ENCODE data around the gene GTF2F1.
"Not testable (repeated sequence)": the region's sequence is repeated elsewhere in the genome, so short reads cannot be mapped to it uniquely, and the experiment has no call there.

The GTF2F1 gene

GRCh38 chr19:6362351-6362801, 30.6 kb downstream of the GTF2F1 start:
- peak overlapping the region; percentile 78 for H3K4me3 ChIP-seq (replicated peaks; ENCODE audit: low read depth, low read length)
- TF ChIP-seq CTCF (IDR thresholded peaks at IDR 0.05; ENCODE audit: low read depth, low read length, missing control alignments): no peak
- no peak for DNase-seq (ENCODE audit: extremely low read depth, low read depth)

- peak overlapping the region; percentile 78 for H3K4me3 ChIP-seq (replicated peaks; ENCODE audit: low read depth, low read length)
- DNase-seq (ENCODE audit: extremely low read depth, low read depth): no peak
- TF ChIP-seq CTCF (IDR thresholded peaks at IDR 0.05; ENCODE audit: low read depth, low read length, missing control alignments): no peak
Observed at GRCh38 chr19:6362027-6362350, 31.0 kb downstream of the GTF2F1 start.

GRCh38 chr19:6360857-6361216, 32.1 kb downstream of the GTF2F1 start:
- peak overlapping the region; percentile 78 for H3K4me3 ChIP-seq (replicated peaks; ENCODE audit: low read depth, low read length)

DNA sequence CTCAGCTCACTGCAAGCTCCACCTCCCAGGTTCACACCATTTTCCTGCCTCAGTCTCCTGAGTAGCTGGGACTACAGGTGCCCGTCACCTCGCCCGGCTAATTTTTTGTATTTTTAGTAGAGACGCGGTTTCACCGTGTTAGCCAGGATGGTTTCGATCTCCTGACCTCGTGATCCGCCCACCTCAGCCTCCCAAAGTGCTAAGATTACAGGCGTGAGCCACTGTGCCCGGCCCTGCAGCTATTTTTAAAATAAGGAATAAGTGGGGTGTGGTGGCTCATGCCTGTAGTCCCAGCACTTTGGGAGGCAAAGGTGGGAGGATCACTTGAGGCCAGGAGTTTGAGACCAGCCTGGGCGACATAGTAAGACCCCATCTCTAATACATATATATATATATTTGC, 32.5 kb downstream of the GTF2F1 start:
- not testable (repeated sequence) for H3K4me3 ChIP-seq (replicated peaks; ENCODE audit: low read depth, low read length); DNase-seq (ENCODE audit: extremely low read depth, low read depth)

More at GRCh38 chr19:6360857-6361216, 32.1 kb downstream of the GTF2F1 start:
- DNase-seq (ENCODE audit: extremely low read depth, low read depth): not testable (repeated sequence)

DNA sequence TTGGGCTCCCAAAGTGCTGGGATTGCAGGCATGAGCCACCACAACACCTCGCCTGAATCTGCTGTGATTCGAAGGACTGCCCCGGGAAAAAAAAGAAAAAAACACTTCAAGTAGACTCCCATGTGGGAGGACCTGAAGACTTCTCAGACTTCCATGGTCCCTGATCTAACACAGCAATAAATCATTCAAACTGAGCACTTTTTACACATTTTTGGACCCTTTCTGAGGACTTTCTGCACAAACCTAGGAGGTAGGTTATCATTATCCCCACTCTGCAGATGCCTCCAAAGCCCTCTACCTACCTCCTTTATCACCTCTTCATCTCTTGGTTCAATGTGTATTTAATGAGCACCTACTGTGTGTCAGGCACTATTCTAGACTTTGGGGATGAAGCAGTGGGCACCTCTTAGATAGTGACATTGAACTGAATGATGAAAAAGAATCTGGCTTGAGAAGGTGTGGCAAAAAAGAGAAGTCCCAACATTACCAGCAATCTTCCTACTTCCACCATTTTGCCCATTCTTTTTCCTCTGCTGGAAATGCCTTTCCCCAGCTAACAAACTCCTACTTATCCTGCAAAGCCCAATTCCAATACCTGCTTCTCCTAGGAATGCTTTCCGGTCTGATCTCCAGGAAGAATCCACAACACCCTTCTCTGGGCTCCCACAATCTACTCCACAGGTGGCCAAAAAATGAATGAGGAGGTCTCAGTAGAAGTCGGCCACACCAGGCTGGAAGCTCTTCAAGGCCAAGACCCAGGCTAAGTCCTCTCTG, 33.2 kb downstream of the GTF2F1 start:
- TF ChIP-seq CTCF (IDR thresholded peaks at IDR 0.05; ENCODE audit: low read depth, low read length, missing control alignments): no peak
- DNase-seq (ENCODE audit: extremely low read depth, low read depth): no peak
- H3K4me3 ChIP-seq (replicated peaks; ENCODE audit: low read depth, low read length): no peak overlapping the region

DNA sequence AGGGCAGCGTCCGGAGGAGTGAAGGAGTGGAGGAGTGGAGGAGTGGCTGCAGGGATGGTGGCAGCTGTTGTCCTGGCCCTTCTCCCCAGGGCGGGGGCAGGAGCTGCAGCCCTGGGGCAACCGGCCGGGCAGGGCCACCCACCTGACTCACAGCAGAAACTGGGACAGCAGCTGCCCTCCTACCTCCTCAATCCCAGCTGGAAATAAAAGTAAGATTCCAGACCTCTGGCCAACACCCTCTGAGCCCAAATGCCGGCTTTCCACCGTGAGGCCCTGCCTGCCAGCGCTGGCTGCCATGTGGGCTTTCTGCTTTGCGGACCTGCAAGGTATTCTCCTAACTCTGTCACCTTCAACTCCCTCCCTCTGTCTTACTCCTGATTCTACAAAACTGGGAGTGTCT, 35.0 kb downstream of the GTF2F1 start:
- no peak for DNase-seq (ENCODE audit: extremely low read depth, low read depth)
- no peak for TF ChIP-seq CTCF (IDR thresholded peaks at IDR 0.05; ENCODE audit: low read depth, low read length, missing control alignments)
- H3K4me3 ChIP-seq (replicated peaks; ENCODE audit: low read depth, low read length): no peak overlapping the region

- no peak for DNase-seq (ENCODE audit: extremely low read depth, low read depth)
- H3K4me3 ChIP-seq (replicated peaks; ENCODE audit: low read depth, low read length): no peak overlapping the region
- no peak for TF ChIP-seq CTCF (IDR thresholded peaks at IDR 0.05; ENCODE audit: low read depth, low read length, missing control alignments)
Observed at GRCh38 chr19:6357174-6357573, 35.8 kb downstream of the GTF2F1 start.

DNA sequence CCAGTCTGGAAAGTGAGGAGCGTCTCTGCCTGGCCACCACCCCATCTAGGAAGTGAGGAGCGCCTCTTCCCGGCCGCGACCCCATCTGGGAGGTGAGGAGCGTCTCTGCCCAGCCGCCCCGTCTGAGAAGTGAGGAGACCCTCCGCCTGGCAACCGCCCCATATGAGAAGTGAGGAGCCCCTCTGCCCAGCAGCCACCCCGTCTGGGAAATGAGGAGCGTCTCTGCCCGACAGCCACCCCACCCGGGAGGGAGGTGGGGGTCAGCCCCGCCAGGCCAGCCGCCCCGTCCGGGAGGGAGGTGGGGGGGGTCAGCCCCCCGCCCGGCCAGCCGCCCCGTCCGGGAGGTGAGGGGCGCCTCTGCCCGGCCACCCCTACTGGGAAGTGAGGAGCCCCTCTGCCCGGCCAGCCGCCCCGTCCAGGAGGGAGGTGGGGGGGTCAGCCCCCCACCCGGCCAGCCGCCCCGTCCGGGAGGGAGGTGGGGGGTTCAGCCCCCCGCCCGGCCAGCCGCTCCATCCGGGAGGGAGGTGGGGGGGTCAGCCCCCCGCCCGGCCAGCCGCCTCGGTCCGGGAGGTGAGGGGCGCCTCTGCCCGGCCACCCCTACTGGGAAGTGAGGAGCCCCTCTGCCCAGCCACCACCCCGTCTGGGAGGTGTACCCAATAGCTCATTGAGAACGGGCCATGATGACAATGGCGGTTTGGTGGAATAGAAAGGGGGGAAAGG, 37.5 kb downstream of the GTF2F1 start:
- DNase-seq (ENCODE audit: extremely low read depth, low read depth); H3K4me3 ChIP-seq (replicated peaks; ENCODE audit: low read depth, low read length): not testable (repeated sequence)

Data from HFF-Myc (cell line).